ENCODE measurements around the gene SULT2A1.
A peak's percentile ranks its signal among the peaks of the same experiment; 100 is the strongest.
"Not testable (repeated sequence)": the region's sequence is repeated elsewhere in the genome, so short reads cannot be mapped to it uniquely, and the experiment has no call there.

Gene SULT2A1, protein sequence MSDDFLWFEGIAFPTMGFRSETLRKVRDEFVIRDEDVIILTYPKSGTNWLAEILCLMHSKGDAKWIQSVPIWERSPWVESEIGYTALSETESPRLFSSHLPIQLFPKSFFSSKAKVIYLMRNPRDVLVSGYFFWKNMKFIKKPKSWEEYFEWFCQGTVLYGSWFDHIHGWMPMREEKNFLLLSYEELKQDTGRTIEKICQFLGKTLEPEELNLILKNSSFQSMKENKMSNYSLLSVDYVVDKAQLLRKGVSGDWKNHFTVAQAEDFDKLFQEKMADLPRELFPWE

DNA sequence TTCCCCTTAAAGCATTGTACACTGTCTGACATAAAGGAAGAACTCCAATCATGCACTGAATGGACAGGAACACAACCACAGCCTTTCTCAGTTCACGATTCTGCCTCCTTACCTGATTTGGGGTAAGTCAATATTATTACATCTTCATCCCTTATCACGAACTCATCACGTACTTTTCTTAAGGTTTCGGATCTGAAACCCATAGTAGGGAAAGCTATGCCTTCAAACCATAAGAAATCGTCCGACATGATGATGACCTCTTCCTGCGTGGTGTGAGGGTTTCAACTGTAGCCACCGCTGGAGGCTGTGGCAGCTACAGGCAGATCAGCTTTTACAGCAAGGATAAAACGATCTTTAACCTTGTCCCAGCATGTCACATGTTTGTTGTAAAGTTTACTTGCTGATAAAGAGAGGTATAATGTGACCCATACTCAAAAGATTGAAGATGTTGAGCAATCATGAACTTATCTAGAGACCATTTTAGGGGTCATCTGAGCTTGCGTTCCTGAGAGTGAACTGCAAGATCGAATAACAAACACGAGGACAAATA is at the start of gene SULT2A1:
SULT2A1 (minus strand) TSS at position 306 of the 550 bp plus-strand sequence; CDS start at position 248, 58 bp downstream.
- DNase-seq (no peak), ATAC-seq (no peak)

DNA sequence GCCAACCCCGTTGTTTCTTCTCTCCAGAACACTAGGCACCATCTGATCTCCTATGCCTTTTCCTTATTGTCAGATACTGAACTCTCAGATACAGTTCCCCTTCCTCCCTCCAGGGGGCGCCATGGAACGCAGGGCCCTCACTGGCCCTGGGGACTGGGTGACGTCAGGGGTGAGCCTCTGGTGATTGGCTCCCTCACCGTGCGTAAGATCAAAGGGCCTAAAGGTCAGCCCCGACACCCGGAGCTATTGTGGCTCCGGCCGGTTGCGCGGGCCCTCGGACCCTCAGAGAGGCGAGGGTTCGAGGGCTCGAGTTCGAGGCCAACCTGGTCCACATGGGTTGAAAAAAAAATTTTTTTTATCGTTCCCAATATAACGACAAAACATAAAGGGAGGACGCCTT is 42.5 kb upstream of the SULT2A1 start:
- DNase-seq, ATAC-seq: not testable (repeated sequence)

- DNase-seq, ATAC-seq: not testable (repeated sequence)
Measured at GRCh38 chr19:47920107-47920506, 34.0 kb upstream of the SULT2A1 start.

- ATAC-seq, DNase-seq: not testable (repeated sequence)
Measured at GRCh38 chr19:47910191-47910590, 24.1 kb upstream of the SULT2A1 start.

- DNase-seq = peak; percentile 60
- ATAC-seq = not testable (repeated sequence)
Measured at GRCh38 chr19:47909350-47909749, 23.2 kb upstream of the SULT2A1 start.

- ATAC-seq (no peak), DNase-seq (no peak)
Measured at GRCh38 chr19:47901370-47901769, 15.3 kb upstream of the SULT2A1 start.

GRCh38 chr19:47899335-47899734 is 13.2 kb upstream of the SULT2A1 start:
- no peak for ATAC-seq
- DNase-seq = no peak

GRCh38 chr19:47897861-47898260 is 11.7 kb upstream of the SULT2A1 start:
- DNase-seq = no peak
- ATAC-seq = no peak

DNA sequence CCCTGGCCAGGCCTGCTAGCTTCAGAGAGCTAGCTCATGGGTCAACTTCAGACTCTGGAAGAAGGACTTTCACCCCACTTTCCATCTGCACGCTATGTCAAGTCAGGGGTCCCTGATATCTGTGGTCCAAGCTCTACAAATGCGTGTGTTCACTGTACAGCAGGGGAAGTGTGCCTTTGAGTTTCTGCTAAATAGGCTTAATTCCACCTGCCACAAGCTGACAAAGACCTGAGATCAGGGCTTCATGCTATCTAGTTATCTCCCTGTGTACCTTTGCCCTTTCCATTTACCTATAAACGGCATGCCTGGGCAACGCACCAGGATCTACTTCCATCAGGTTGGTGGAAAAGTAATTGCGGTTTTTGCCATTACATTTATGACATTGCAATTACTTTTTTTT is 10.7 kb upstream of the SULT2A1 start:
- ATAC-seq (no peak), DNase-seq (no peak)

- DNase-seq = no peak
- ATAC-seq = no peak
Measured at GRCh38 chr19:47896019-47896418, 9.9 kb upstream of the SULT2A1 start.

GRCh38 chr19:47895165-47895782 is 9.2 kb upstream of the SULT2A1 start:
- DNase-seq = no peak
- no peak for ATAC-seq

DNA sequence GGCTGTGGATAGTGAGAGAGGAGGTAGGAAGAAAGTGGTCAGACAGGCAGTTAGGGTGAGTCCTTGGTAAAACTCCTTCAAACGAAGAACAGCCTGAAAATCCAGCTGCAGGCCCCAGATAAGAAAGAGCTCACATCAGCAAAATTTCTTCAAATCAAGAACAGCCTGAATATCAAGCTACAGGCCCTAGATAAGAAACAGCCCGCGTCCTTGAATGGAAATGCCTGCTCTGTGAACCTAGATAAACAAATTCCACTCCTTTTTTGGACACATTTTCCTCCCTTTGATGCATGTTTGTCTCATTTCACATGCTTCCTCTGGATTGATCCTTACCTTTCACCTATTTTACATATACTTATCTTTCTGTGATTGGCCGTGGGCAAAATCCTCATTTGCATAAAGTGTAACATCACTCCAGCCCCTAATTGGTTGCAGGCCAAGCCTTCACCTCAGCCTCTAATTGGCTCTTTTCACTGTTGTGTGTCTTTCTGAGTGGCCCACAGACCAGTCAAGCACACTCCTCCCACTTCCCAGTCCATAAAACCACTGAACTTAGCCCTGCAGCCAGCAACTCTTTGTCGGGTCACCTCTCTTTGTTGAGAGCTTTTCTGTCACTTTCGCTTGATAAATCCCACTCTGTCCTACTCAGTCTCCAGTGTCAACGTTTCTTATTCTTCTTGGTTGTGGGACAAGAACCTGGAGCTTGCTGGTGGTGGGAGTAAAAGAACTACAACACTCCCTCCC is 6.0 kb upstream of the SULT2A1 start:
- no peak for DNase-seq
- no peak for ATAC-seq

GRCh38 chr19:47891622-47891922 is 5.5 kb upstream of the SULT2A1 start:
- DNase-seq = no peak
- no peak for ATAC-seq

- DNase-seq = no peak
Measured at GRCh38 chr19:47890865-47891621, 4.9 kb upstream of the SULT2A1 start.

DNA sequence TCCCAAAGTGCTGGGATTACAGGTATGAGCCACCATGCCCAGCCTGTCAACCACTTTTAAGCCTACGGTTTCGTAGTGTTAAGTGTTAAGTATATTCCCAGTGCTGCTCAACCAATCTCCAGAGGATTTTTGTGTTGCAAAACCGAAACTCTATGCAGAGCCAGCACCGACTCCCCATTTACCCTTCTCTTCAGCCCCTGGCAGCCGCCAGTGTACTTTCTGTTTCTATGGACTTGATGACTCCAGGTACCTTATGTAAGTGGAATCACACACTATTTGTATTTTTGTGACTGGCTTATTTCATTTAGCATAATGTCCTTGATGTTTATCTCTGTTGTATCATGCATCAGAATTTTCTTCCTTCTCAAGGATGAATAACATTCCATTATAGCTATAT is 1.1 kb downstream of the SULT2A1 start:
- DNase-seq (no peak), ATAC-seq (no peak)

More at GRCh38 chr19:47890865-47891621, 4.9 kb upstream of the SULT2A1 start:
- no peak for ATAC-seq

DNA sequence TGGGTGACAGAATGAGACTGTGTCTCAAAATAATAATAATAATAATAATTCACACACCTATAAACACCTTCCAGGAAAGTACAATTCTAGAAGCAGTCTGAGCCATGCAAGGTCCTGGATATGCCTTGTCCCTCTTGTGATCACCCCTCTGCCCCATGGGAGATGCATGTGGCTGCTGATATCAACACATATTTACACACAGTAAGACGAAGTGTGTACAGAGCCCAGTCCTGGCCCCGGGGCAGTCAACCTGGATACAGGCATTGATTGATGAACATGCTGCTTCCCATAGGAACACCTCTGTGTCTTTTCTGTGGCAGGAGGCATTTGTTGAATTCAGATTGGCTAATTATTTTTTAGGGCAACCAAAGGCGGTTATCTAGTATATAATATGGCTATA is 3.2 kb downstream of the SULT2A1 start:
- DNase-seq (no peak), ATAC-seq (no peak)

DNA sequence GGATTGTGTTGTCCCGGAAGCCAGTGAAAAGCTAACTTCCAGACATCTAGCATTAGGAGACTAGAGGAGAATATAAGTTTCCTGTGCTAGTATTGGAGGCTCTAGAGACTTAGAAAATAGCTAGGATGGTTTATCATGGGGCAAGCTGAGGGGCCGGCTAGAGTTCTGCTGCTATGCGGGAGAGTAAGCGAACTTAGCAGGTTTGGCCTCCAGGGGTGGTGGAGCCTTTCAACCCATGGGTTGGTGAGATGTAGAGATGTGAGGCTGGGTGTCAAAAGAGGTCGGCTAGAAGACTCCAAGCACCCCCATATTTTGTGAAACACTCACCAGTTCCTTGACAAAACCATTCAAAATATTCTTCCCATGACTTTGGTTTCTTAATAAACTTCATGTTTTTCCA is 4.4 kb downstream of the SULT2A1 start:
- ATAC-seq (no peak), DNase-seq (no peak)

GRCh38 chr19:47879385-47879784 is 6.7 kb downstream of the SULT2A1 start:
- DNase-seq, ATAC-seq: not testable (repeated sequence)

DNA sequence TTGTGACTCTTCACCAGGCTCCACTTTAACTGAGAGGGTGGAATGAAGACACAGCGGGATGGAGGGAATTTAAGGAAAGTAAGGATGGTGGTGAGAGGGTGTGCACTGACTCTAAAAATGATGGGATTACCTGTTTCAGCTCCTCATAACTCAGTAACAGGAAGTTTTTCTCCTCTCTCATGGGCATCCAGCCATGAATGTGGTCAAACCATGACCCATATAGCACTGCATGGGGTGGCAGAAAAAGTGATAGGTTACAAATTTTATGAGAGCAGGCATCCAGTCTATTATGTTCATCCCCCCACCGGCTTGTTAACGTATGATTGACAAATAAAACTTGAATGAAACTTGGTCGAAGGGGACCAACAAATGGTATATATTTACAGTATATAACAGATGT is 7.2 kb downstream of the SULT2A1 start:
- DNase-seq (no peak), ATAC-seq (no peak)

DNA sequence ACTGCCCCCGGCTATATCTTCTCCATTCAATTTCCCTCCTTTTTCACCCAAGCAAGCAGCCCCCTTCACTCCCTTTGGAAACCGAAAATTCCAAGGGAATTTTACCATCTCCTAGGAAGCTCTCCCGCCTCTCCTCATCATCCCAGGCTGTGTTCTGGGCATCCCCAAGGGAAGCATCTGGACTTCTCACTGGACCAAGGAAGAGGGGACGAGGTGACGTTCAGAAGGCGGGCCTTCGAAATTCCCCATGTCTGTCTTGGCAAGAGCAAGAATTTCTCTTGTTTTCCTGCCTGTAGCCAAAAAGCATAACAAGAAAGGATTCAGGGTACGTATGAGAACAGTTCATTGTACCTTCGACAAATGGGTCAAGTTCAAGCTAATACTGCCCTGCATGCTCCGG is 20.9 kb downstream of the SULT2A1 start:
- ATAC-seq (no peak), DNase-seq (no peak)

- peak; percentile 95 for DNase-seq
- ATAC-seq = peak; percentile 89
Measured at GRCh38 chr19:47863514-47863936, 22.6 kb downstream of the SULT2A1 start.

GRCh38 chr19:47861630-47862029 is 24.5 kb downstream of the SULT2A1 start:
- DNase-seq = no peak
- ATAC-seq = no peak

Data from stimulated activated naive CD8-positive, alpha-beta T cell treated with anti-CD3 and anti-CD28 coated beads, Interleukin-15, Interleukin-2, amounts not matched to agents 100 U/mL and 50 U/mL, for 24 hours (primary cell).